GM23338 (cell line): ENCODE results near the gene PAF1. TPM values are rescaled to one million over a fixed set of nuclear protein-coding genes. Genes with fewer than 3 reads are reported as not detected.

Source experiments
- ATAC-seq: fragments of 200-7000 bp; cut with Tn5 transposase; 3 replicates; pipeline ENCODE4 v1.9.1; 2020
- DNase-seq: peaks from one replicate; pipeline ENCODE4 v3.0.0-alpha.2; 2015; ENCODE audit warnings: low spot score
- H2AFZ ChIP-seq: fragments of 200-600 bp; sonication (generic); 2 replicates; pipeline ENCODE4 v1.8.0; 2016; ENCODE audit warnings: antibody characterized with exemption, mild to moderate bottlenecking, moderate library complexity
- H3F3A ChIP-seq: fragments of 200-600 bp; sonication (generic); replicated peaks from 2 replicates; pipeline ENCODE4 v1.8.0; 2017; ENCODE audit warnings: antibody characterized with exemption, mixed run types, low read depth
- H3K27ac ChIP-seq: fragments of 200-600 bp; sonication (generic); 2 replicates; pipeline ENCODE4 v1.6.1; 2016; ENCODE audit warnings: low read depth
- H3K27me3 ChIP-seq: fragments of 200-600 bp; sonication (generic); 2 replicates; pipeline ENCODE4 v1.8.0; 2016; ENCODE audit warnings: mild to moderate bottlenecking, mixed run types, moderate library complexity; ENCODE audit not compliant: insufficient read depth
- H3K36me3 ChIP-seq: fragments of 200-600 bp; sonication (generic); 2 replicates; pipeline ENCODE4 v1.8.0; 2016; ENCODE audit warnings: mild to moderate bottlenecking; ENCODE audit not compliant: insufficient read depth
- H3K4me1 ChIP-seq: fragments of 200-600 bp; sonication (generic); 2 replicates; pipeline ENCODE4 v1.8.0; 2016; ENCODE audit warnings: mild to moderate bottlenecking, moderate library complexity; ENCODE audit not compliant: insufficient read depth
- H3K4me2 ChIP-seq: fragments of 200-600 bp; sonication (generic); 2 replicates; pipeline ENCODE4 v1.7.1; 2017; ENCODE audit warnings: mixed run types
- H3K4me3 ChIP-seq: fragments of 200-600 bp; sonication (generic); 2 replicates; pipeline ENCODE4 v1.6.1; 2016; ENCODE audit warnings: mixed run types
- H3K79me2 ChIP-seq: fragments of 200-600 bp; sonication (generic); replicated peaks from 2 replicates; pipeline ENCODE4 v1.8.0; 2017; ENCODE audit warnings: mild to moderate bottlenecking; ENCODE audit not compliant: insufficient read depth
- H3K9me2 ChIP-seq: fragments of 200-600 bp; sonication (generic); 2 replicates; pipeline ENCODE4 v1.8.0; 2017; ENCODE audit not compliant: insufficient read depth
- H4K20me1 ChIP-seq: fragments of 200-600 bp; sonication (generic); replicated peaks from 2 replicates; pipeline ENCODE4 v1.8.0; 2017; ENCODE audit warnings: mild to moderate bottlenecking; ENCODE audit not compliant: insufficient read depth
- H3K27ac Mint-ChIP-seq: 2 replicates; pipeline ENCODE4 v1.8.0; 2020; ENCODE audit warnings: inconsistent platforms, mild to moderate bottlenecking, moderate library complexity, mixed read lengths
- H3K27me3 Mint-ChIP-seq: 3 replicates; pipeline ENCODE4 v1.8.0; 2022; ENCODE audit warnings: low read depth, mild to moderate bottlenecking, moderate library complexity, mixed read lengths, inconsistent platforms; ENCODE audit not compliant: insufficient read depth, poor library complexity
- H3K36me3 Mint-ChIP-seq: 3 replicates; pipeline ENCODE4 v1.8.0; 2021; ENCODE audit warnings: low read depth, mild to moderate bottlenecking, inconsistent platforms, moderate library complexity, mixed read lengths
- H3K4me1 Mint-ChIP-seq: 3 replicates; pipeline ENCODE4 v1.8.0; 2020; ENCODE audit warnings: mild to moderate bottlenecking, inconsistent platforms, mixed read lengths
- H3K4me3 Mint-ChIP-seq: 3 replicates; pipeline ENCODE4 v1.8.0; 2021; ENCODE audit warnings: moderate library complexity, mild to moderate bottlenecking, inconsistent platforms, mixed read lengths
- H3K9me3 Mint-ChIP-seq: 3 replicates; pipeline ENCODE4 v1.8.0; 2020; ENCODE audit warnings: moderate library complexity, mild to moderate bottlenecking, inconsistent platforms, mixed read lengths
- CREB1 ChIP-seq: fragments of 250-450 bp; sonication (Bioruptor Pico); IDR thresholded peaks from 2 replicates; pipeline ENCODE4 v1.5.0; 2020; ENCODE audit warnings: low read depth, mild to moderate bottlenecking, moderate library complexity
- EZH2 ChIP-seq: fragments of 200-600 bp; sonication (generic); IDR thresholded peaks from one replicate; pipeline ENCODE4 v1.8.0; 2017; ENCODE audit warnings: antibody characterized with exemption, mild to moderate bottlenecking, low read depth; ENCODE audit not compliant: unreplicated experiment
- EZH2phosphoT487 ChIP-seq: fragments of 200-600 bp; sonication (generic); IDR thresholded peaks from one replicate; pipeline ENCODE4 v1.8.1; 2018; ENCODE audit warnings: antibody characterized with exemption; ENCODE audit not compliant: unreplicated experiment
- JUNB ChIP-seq: IDR thresholded peaks from one replicate; pipeline ENCODE4 v1.6.1; 2016; ENCODE audit warnings: antibody characterized with exemption; ENCODE audit not compliant: unreplicated experiment
- NANOG ChIP-seq: IDR thresholded peaks from 2 replicates; pipeline ENCODE4 v1.6.1; 2016; ENCODE audit warnings: antibody characterized with exemption, borderline replicate concordance
- POLR2AphosphoS5 ChIP-seq: IDR thresholded peaks from 2 replicates; pipeline ENCODE4 v1.6.1; 2016; ENCODE audit warnings: antibody characterized with exemption, low read depth
- STAT1 ChIP-seq: IDR thresholded peaks from one replicate; pipeline ENCODE4 v1.6.1; 2016; ENCODE audit warnings: antibody characterized with exemption; ENCODE audit not compliant: unreplicated experiment
- ZNF114 ChIP-seq: fragments of 250-450 bp; sonication (Bioruptor Pico); IDR thresholded peaks from 2 replicates; pipeline ENCODE4 v1.5.0; 2020; ENCODE audit warnings: mild to moderate bottlenecking, moderate library complexity
- ZNF331 ChIP-seq: fragments of 250-450 bp; sonication (Bioruptor Pico); IDR thresholded peaks from 2 replicates; pipeline ENCODE4 v1.5.0; 2020; ENCODE audit warnings: low read depth, mild to moderate bottlenecking, moderate library complexity
- polyA plus RNA-seq: library from polyadenylated mRNA; unstranded; fragments of >200 nt; fragmentation: Nextera tagmentation; extraction: Ambion mirVana; gene quantifications from 2 replicates; pipeline ENCODE4 v1.2.1, GENCODE V29; 2016
- total RNA-seq: library from RNA; depleted of rRNA; stranded (reverse); fragments of >200 nt; shearing (Covaris generic); gene quantifications from 2 replicates; pipeline ENCODE4 v1.2.3, GENCODE V29; 2014
- TF ChIP-seq, protein P1 (sequence below): fragments of 250-450 bp; sonication (Bioruptor Pico); IDR thresholded peaks from 2 replicates; pipeline ENCODE4 v1.5.0; 2020; ENCODE audit warnings: mild to moderate bottlenecking, moderate library complexity
- TF ChIP-seq, protein P2 (sequence below), 2 experiments: fragments of 200-600 bp in 1 of 2; sonication (generic) in 1 of 2; conservative IDR thresholded peaks; 2 replicates each; pipeline versions ENCODE4 v1.5.1 to v1.6.1; 2016 to 2017; ENCODE audit warnings: antibody characterized with exemption in 2 of 2, low read depth in 2 of 2, mild to moderate bottlenecking in 2 of 2, moderate library complexity in 1 of 2
- TF ChIP-seq, protein P3 (sequence below): IDR thresholded peaks from one replicate; pipeline ENCODE4 v1.6.1; 2018; ENCODE audit warnings: antibody characterized with exemption; ENCODE audit not compliant: unreplicated experiment
- TF ChIP-seq, protein P4 (sequence below): IDR thresholded peaks from 2 replicates; pipeline ENCODE4 v1.6.1; 2016; ENCODE audit warnings: antibody characterized with exemption

PAF1 gene
- total and polyA plus RNA-seq, 2 experiments from 2014 or later = 22.1 to 47.3 TPM

DNA sequence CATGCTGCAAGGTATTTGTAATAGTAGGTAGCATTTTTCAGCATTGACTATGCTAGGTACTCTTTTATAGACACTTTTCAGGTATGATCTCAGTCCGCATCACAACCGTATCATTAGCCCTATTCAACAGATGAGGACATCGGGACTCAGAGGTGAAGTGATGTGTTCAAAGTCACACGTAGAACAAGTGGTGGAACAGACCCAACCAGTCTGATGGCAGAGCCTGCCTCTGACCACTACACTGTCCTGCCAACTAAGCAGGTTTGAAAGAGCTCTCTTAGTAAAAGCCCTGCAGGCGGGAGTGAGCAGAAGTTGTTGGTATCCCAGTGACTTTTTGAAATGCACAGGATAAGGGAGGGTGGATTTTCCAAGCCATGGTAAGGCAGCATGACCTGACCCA lies 20.2 kb downstream of the PAF1 start:
- H3K4me3 Mint-ChIP-seq = no peak overlapping the region
- H3K79me2 ChIP-seq = no peaks in the 10 kb centered on the region
- no peaks in the 10 kb centered on the region for H3K27me3 Mint-ChIP-seq
- no peak overlapping the region for H3K4me3 ChIP-seq
- H3K27ac ChIP-seq = no peak overlapping the region
- no peak for ATAC-seq
- H2AFZ ChIP-seq = no peak overlapping the region
- no peak overlapping the region for H3K4me2 ChIP-seq
- no peaks in the 10 kb centered on the region; the same call in 2 of the 3 replicates for H3K9me3 Mint-ChIP-seq
- peaks cover 51% of the 10 kb centered on the region for H3K36me3 Mint-ChIP-seq
- H3K27ac Mint-ChIP-seq = no peak overlapping the region
- no peak for DNase-seq
- no peak for TF ChIP-seq ZNF114 (CRISPR knock-in tag)
- TF ChIP-seq, protein P1, sequence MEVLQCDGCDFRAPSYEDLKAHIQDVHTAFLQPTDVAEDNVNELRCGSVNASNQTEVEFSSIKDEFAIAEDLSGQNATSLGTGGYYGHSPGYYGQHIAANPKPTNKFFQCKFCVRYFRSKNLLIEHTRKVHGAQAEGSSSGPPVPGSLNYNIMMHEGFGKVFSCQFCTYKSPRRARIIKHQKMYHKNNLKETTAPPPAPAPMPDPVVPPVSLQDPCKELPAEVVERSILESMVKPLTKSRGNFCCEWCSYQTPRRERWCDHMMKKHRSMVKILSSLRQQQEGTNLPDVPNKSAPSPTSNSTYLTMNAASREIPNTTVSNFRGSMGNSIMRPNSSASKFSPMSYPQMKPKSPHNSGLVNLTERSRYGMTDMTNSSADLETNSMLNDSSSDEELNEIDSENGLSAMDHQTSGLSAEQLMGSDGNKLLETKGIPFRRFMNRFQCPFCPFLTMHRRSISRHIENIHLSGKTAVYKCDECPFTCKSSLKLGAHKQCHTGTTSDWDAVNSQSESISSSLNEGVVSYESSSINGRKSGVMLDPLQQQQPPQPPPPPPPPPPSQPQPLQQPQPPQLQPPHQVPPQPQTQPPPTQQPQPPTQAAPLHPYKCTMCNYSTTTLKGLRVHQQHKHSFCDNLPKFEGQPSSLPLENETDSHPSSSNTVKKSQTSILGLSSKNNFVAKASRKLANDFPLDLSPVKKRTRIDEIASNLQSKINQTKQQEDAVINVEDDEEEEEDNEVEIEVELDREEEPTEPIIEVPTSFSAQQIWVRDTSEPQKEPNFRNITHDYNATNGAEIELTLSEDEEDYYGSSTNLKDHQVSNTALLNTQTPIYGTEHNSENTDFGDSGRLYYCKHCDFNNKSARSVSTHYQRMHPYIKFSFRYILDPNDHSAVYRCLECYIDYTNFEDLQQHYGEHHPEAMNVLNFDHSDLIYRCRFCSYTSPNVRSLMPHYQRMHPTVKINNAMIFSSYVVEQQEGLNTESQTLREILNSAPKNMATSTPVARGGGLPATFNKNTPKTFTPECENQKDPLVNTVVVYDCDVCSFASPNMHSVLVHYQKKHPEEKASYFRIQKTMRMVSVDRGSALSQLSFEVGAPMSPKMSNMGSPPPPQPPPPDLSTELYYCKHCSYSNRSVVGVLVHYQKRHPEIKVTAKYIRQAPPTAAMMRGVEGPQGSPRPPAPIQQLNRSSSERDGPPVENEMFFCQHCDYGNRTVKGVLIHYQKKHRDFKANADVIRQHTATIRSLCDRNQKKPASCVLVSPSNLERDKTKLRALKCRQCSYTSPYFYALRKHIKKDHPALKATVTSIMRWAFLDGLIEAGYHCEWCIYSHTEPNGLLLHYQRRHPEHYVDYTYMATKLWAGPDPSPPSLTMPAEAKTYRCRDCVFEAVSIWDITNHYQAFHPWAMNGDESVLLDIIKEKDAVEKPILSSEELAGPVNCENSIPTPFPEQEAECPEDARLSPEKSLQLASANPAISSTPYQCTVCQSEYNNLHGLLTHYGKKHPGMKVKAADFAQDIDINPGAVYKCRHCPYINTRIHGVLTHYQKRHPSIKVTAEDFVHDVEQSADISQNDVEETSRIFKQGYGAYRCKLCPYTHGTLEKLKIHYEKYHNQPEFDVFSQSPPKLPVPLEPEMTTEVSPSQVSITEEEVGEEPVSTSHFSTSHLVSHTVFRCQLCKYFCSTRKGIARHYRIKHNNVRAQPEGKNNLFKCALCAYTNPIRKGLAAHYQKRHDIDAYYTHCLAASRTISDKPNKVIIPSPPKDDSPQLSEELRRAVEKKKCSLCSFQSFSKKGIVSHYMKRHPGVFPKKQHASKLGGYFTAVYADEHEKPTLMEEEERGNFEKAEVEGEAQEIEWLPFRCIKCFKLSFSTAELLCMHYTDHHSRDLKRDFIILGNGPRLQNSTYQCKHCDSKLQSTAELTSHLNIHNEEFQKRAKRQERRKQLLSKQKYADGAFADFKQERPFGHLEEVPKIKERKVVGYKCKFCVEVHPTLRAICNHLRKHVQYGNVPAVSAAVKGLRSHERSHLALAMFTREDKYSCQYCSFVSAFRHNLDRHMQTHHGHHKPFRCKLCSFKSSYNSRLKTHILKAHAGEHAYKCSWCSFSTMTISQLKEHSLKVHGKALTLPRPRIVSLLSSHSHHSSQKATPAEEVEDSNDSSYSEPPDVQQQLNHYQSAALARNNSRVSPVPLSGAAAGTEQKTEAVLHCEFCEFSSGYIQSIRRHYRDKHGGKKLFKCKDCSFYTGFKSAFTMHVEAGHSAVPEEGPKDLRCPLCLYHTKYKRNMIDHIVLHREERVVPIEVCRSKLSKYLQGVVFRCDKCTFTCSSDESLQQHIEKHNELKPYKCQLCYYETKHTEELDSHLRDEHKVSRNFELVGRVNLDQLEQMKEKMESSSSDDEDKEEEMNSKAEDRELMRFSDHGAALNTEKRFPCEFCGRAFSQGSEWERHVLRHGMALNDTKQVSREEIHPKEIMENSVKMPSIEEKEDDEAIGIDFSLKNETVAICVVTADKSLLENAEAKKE = no peak
- TF ChIP-seq POLR2AphosphoS5 = no peak
- no peak for TF ChIP-seq ZNF331 (CRISPR knock-in tag)
- no peak for TF ChIP-seq CREB1
- TF ChIP-seq, protein P2, sequence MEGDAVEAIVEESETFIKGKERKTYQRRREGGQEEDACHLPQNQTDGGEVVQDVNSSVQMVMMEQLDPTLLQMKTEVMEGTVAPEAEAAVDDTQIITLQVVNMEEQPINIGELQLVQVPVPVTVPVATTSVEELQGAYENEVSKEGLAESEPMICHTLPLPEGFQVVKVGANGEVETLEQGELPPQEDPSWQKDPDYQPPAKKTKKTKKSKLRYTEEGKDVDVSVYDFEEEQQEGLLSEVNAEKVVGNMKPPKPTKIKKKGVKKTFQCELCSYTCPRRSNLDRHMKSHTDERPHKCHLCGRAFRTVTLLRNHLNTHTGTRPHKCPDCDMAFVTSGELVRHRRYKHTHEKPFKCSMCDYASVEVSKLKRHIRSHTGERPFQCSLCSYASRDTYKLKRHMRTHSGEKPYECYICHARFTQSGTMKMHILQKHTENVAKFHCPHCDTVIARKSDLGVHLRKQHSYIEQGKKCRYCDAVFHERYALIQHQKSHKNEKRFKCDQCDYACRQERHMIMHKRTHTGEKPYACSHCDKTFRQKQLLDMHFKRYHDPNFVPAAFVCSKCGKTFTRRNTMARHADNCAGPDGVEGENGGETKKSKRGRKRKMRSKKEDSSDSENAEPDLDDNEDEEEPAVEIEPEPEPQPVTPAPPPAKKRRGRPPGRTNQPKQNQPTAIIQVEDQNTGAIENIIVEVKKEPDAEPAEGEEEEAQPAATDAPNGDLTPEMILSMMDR (conservative IDR thresholded peaks at IDR 0.05; ENCODE audit: low read depth in 2 of 2) = no peak
- no peak for TF ChIP-seq STAT1
- no peak for TF ChIP-seq EZH2
- TF ChIP-seq, protein P3, sequence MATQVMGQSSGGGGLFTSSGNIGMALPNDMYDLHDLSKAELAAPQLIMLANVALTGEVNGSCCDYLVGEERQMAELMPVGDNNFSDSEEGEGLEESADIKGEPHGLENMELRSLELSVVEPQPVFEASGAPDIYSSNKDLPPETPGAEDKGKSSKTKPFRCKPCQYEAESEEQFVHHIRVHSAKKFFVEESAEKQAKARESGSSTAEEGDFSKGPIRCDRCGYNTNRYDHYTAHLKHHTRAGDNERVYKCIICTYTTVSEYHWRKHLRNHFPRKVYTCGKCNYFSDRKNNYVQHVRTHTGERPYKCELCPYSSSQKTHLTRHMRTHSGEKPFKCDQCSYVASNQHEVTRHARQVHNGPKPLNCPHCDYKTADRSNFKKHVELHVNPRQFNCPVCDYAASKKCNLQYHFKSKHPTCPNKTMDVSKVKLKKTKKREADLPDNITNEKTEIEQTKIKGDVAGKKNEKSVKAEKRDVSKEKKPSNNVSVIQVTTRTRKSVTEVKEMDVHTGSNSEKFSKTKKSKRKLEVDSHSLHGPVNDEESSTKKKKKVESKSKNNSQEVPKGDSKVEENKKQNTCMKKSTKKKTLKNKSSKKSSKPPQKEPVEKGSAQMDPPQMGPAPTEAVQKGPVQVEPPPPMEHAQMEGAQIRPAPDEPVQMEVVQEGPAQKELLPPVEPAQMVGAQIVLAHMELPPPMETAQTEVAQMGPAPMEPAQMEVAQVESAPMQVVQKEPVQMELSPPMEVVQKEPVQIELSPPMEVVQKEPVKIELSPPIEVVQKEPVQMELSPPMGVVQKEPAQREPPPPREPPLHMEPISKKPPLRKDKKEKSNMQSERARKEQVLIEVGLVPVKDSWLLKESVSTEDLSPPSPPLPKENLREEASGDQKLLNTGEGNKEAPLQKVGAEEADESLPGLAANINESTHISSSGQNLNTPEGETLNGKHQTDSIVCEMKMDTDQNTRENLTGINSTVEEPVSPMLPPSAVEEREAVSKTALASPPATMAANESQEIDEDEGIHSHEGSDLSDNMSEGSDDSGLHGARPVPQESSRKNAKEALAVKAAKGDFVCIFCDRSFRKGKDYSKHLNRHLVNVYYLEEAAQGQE = no peak
- TF ChIP-seq EZH2phosphoT487 = no peak
- TF ChIP-seq NANOG = no peak
- TF ChIP-seq, protein P4, sequence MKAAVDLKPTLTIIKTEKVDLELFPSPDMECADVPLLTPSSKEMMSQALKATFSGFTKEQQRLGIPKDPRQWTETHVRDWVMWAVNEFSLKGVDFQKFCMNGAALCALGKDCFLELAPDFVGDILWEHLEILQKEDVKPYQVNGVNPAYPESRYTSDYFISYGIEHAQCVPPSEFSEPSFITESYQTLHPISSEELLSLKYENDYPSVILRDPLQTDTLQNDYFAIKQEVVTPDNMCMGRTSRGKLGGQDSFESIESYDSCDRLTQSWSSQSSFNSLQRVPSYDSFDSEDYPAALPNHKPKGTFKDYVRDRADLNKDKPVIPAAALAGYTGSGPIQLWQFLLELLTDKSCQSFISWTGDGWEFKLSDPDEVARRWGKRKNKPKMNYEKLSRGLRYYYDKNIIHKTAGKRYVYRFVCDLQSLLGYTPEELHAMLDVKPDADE = no peak
- TF ChIP-seq JUNB = no peak
- H3K9me2 ChIP-seq = no peaks in the 10 kb centered on the region
- H3K4me1 Mint-ChIP-seq = no peaks in the 10 kb centered on the region
- H3K27me3 ChIP-seq = no peaks in the 10 kb centered on the region
- no peaks in the 10 kb centered on the region for H3K4me1 ChIP-seq
- peaks cover 10% of the 10 kb centered on the region; the same call in 1 of the 2 replicates for H3K36me3 ChIP-seq
- peaks cover 10% of the 10 kb centered on the region; the same call in 1 of the 2 replicates for H4K20me1 ChIP-seq
- H3F3A ChIP-seq = 0 out of 2 replicates have a peak, but pooled peaks cover 5% of the 10 kb centered on the region
